ENCODE results near the gene IBA57. TPM values are rescaled to one million over a fixed set of nuclear protein-coding genes. Genes with fewer than 3 reads are reported as not detected.

Gene IBA57
- total and polyA plus RNA-seq, 2 of the 8 experiments (the other 6 are each of a cell fraction or from before 2014, with no cell fraction given), result 2.6 to 5.9 TPM

- Histone ChIP-seq H2BK120ac (replicated peaks; ENCODE audit: low read depth, low read length) (no peak overlapping the region), H2BK15ac (ENCODE audit: low read length) (no peak overlapping the region), H3K4ac (replicated peaks; ENCODE audit: insufficient read length, low read depth, low read length) (no peak overlapping the region), H3K27ac (ENCODE audit: low read depth, low read length) (no peak overlapping the region), H4K5ac (ENCODE audit: insufficient read length, low read depth, low read length) (no peak overlapping the region), H4K8ac (ENCODE audit: extremely low read depth, insufficient read depth, low read length) (no peak overlapping the region), H3K79me1 (ENCODE audit: low read depth, low read length) (peaks cover 8% of the 10 kb centered on the region), H3K4me1 (replicated peaks in 1 of 4; ENCODE audit: control insufficient read depth in 3 of 4, insufficient read depth in 4 of 4, low read length in 3 of 4) (no peaks in the 10 kb centered on the region; a peak in 1 of 7 replicates), H3K9me3 (ENCODE audit: insufficient read depth in 2 of 2, low read depth in 1 of 2, low read length in 1 of 2) (peaks cover 0 to 3% of the 10 kb centered on the region in 2 experiments; a peak in 1 of 4 replicates), H2AFZ (ENCODE audit: low read length) (no peak overlapping the region), H3K4me2 (ENCODE audit: insufficient read depth in 1 of 2, low read depth in 2 of 2, low read length in 2 of 2) (no peak overlapping the region), H4K91ac (replicated peaks; ENCODE audit: insufficient read length, low read length) (no peak overlapping the region), H2BK12ac (ENCODE audit: low read depth, low read length) (no peak overlapping the region), H3K27me3 (replicated peaks in 1 of 4; ENCODE audit: control insufficient read depth in 3 of 4, extremely low read depth in 1 of 4, insufficient read depth in 3 of 4, low read length in 3 of 4) (no peaks in the 10 kb centered on the region), H3K36me3 (ENCODE audit: control insufficient read depth in 2 of 4, insufficient read depth in 4 of 4, low read length in 3 of 4) (peaks cover 13 to 38% (median 22%) of the 10 kb centered on the region in 4 experiments), H3K9ac (replicated peaks in 1 of 4; ENCODE audit: extremely low read depth in 1 of 4, low read depth in 3 of 4, low read length in 3 of 4) (no peak overlapping the region), H2BK5ac (ENCODE audit: low read depth, low read length) (no peak overlapping the region), H3K79me2 (ENCODE audit: control insufficient read depth in 1 of 2, insufficient read depth in 2 of 2, low read length in 2 of 2) (no peaks in the 10 kb centered on the region), H3K23ac (ENCODE audit: insufficient read length) (no peak overlapping the region), H3K14ac (ENCODE audit: insufficient read length) (no peak overlapping the region), H3K4me3 (ENCODE audit: extremely low read depth in 1 of 4, insufficient read depth in 2 of 4, low read depth in 3 of 4, low read length in 4 of 4) (no peak overlapping the region), H2BK20ac (ENCODE audit: low read length) (no peak overlapping the region), H3K18ac (ENCODE audit: extremely low read depth, low read length) (no peak overlapping the region), H2AK5ac (ENCODE audit: low read depth, low read length) (no peak overlapping the region), H3K56ac (replicated peaks; ENCODE audit: insufficient read length, low read depth, low read length) (no peak overlapping the region), H4K20me1 (replicated peaks in 1 of 2; ENCODE audit: control insufficient read depth in 1 of 2, insufficient read depth in 2 of 2, low read length in 2 of 2) (peaks cover 0 to 13% of the 10 kb centered on the region in 2 experiments), H3K23me2 (ENCODE audit: low read depth, low read length) (no peaks in the 10 kb centered on the region; the same call in 1 of the 2 replicates)
- 72% methylated on average over 2 of the region's 2 CpGs; no CpG with 5 or more reads in 1 of the 2 experiments for WGBS, 2 experiments (ENCODE audit: extremely low coverage in 1 of 2, insufficient coverage in 1 of 2, insufficient read length in 1 of 2, insufficient replicate concordance in 2 of 2, low coverage in 1 of 2, low lambda C conversion rate in 2 of 2, missing lambda C conversion rate in 1 of 2)
- DNase-seq (ENCODE audit: low read depth in 1 of 2, low spot score in 2 of 2), result no peak
- ChIA-PET POLR2A (ENCODE audit: partially characterized antibody) (interaction anchor here (0.6 to 2.8 kb wide), 2 partner anchors 8 to 12 kb away, joined by 3 to 10 read pairs; no protein-coding TSS in a partner anchor), CTCF (ENCODE audit: partially characterized antibody) (interaction anchor here (1.0 to 2.1 kb wide), 4 partner anchors 12 to 290 kb away, joined by 4 to 11 read pairs (median 4); no protein-coding TSS in a partner anchor)
- FAIRE-seq, result no peak
- TF ChIP-seq FOSL1 (IDR thresholded peaks at IDR 0.05; ENCODE audit: insufficient read depth, low read depth, low read length) (no peak), CTCF (IDR thresholded peaks at IDR 0.05; ENCODE audit: control extremely low read depth in 1 of 3, insufficient read depth in 1 of 3, low read depth in 1 of 3, low read length in 3 of 3) (no peak), RAD21 (IDR thresholded peaks at IDR 0.05 in 1 of 2, conservative IDR thresholded peaks at IDR 0.05 in 1 of 2; ENCODE audit: low read depth in 2 of 2, low read length in 2 of 2) (no peak)
These were observed 59.6 kb downstream of the IBA57 start for GRCh38 chr1:228225165-228225710.
